H1 (cell line): ENCODE results near the gene RASGEF1C. TPM values are rescaled to one million over a fixed set of nuclear protein-coding genes. Genes with fewer than 3 reads are reported as not detected.

ENCODE experiments used
- CTCF ChIA-PET: fragments of 300-600 bp; sonication (Branson Sonifier 250); formaldehyde crosslinking; loops from one replicate; lab custom pipeline; 2021; ENCODE audit not compliant: partially characterized antibody; lab: Charles Lee
- POLR2A ChIA-PET: fragments of 300-600 bp; sonication (Branson Sonifier 250); formaldehyde crosslinking; loops from one replicate; lab custom pipeline; 2021; ENCODE audit warnings: inconsistent platforms; ENCODE audit not compliant: partially characterized antibody; lab: Charles Lee
- DNase-seq, 2 experiments: peaks; one replicate each; pipeline versions ENCODE4 v3.0.0 to v3.0.0-alpha.2; 2010 to 2022; ENCODE audit warnings: low spot score in 2 of 2, low read depth in 1 of 2, mixed read lengths in 1 of 2
- FAIRE-seq: peaks from 2 replicates; lab custom pipeline; 2011; peaks lifted over from hg19 to GRCh38; lab: Jason Lieb, UNC
- H2AFZ ChIP-seq: 2 replicates; pipeline ENCODE4 v1.8.1; 2012; ENCODE audit warnings: low read length, inconsistent platforms
- H2AK5ac ChIP-seq: 2 replicates; pipeline ENCODE4 v1.6.1; 2013; ENCODE audit warnings: low read depth, low read length
- H2BK120ac ChIP-seq: replicated peaks from 2 replicates; pipeline ENCODE3; 2013; ENCODE audit warnings: low read depth, low read length, inconsistent platforms
- H2BK12ac ChIP-seq: 2 replicates; pipeline ENCODE4 v1.6.1; 2013; ENCODE audit warnings: low read depth, low read length
- H2BK15ac ChIP-seq: 2 replicates; pipeline ENCODE4 v1.6.1; 2013; ENCODE audit warnings: low read length
- H2BK20ac ChIP-seq: 2 replicates; pipeline ENCODE4 v1.6.1; 2013; ENCODE audit warnings: low read length
- H2BK5ac ChIP-seq: 2 replicates; pipeline ENCODE4 v1.6.1; 2013; ENCODE audit warnings: low read depth, low read length
- H3K14ac ChIP-seq: 2 replicates; pipeline ENCODE4 v1.6.1; 2013; ENCODE audit warnings: inconsistent platforms; ENCODE audit not compliant: insufficient read length
- H3K18ac ChIP-seq: 2 replicates; pipeline ENCODE4 v1.6.1; 2013; ENCODE audit warnings: low read length; ENCODE audit errors: extremely low read depth
- H3K23ac ChIP-seq: 2 replicates; pipeline ENCODE4 v1.6.1; 2013; ENCODE audit warnings: inconsistent platforms; ENCODE audit not compliant: insufficient read length
- H3K23me2 ChIP-seq: 2 replicates; pipeline ENCODE4 v1.6.1; 2013; ENCODE audit warnings: low read depth, low read length
- H3K27ac ChIP-seq: 2 replicates; pipeline ENCODE4 v1.6.1; 2011; ENCODE audit warnings: low read depth, low read length, inconsistent platforms
- H3K27me3 ChIP-seq, 4 experiments: replicated peaks in 1 of 4; 1 replicate in 1 of 4; 2 replicates in 3 of 4; pipeline versions ENCODE4 v1.6.1 to v1.8.1; 2011 to 2013; ENCODE audit warnings: low read length in 3 of 4, mild to moderate bottlenecking in 3 of 4, inconsistent platforms in 2 of 4, mixed read lengths in 2 of 4, moderate library complexity in 1 of 4; ENCODE audit not compliant: control insufficient read depth in 3 of 4, insufficient read depth in 3 of 4; ENCODE audit errors: extremely low read depth in 1 of 4
- H3K36me3 ChIP-seq, 4 experiments: 2 replicates each; pipeline versions ENCODE4 v1.6.1 to v1.8.1; 2011 to 2013; ENCODE audit warnings: mild to moderate bottlenecking in 4 of 4, low read length in 3 of 4, moderate library complexity in 2 of 4, control low read depth in 1 of 4, inconsistent platforms in 1 of 4; ENCODE audit not compliant: insufficient read depth in 4 of 4, control insufficient read depth in 2 of 4
- H3K4ac ChIP-seq: replicated peaks from 2 replicates; pipeline ENCODE3; 2013; ENCODE audit warnings: low read length, low read depth, mixed read lengths, inconsistent platforms; ENCODE audit not compliant: insufficient read length
- H3K4me1 ChIP-seq, 4 experiments: replicated peaks in 1 of 4; 1 replicate in 1 of 4; 2 replicates in 3 of 4; pipeline versions ENCODE4 v1.6.1 to v1.8.1; 2011 to 2013; ENCODE audit warnings: low read length in 3 of 4, inconsistent platforms in 2 of 4, mixed read lengths in 1 of 4; ENCODE audit not compliant: insufficient read depth in 4 of 4, control insufficient read depth in 3 of 4
- H3K4me2 ChIP-seq, 2 experiments: 2 replicates each; pipeline versions ENCODE4 v1.6.1 to v1.8.1; 2011 to 2013; ENCODE audit warnings: low read depth in 2 of 2, low read length in 2 of 2, control low read depth in 1 of 2, inconsistent platforms in 1 of 2, mild to moderate bottlenecking in 1 of 2; ENCODE audit not compliant: insufficient read depth in 1 of 2
- H3K4me3 ChIP-seq, 4 experiments: fragments of 200-600, 300-600 bp in 1 of 4; sonication (generic), shearing (Covaris generic), sonication (Bioruptor Twin) in 1 of 4; 2 replicates each; pipeline versions ENCODE4 v1.5.1 to v1.8.1; 2011 to 2016; ENCODE audit warnings: low read length in 4 of 4, low read depth in 3 of 4, control low read depth in 2 of 4, inconsistent platforms in 2 of 4, mild to moderate bottlenecking in 2 of 4, mixed read lengths in 1 of 4, moderate library complexity in 1 of 4; ENCODE audit not compliant: insufficient read depth in 2 of 4; ENCODE audit errors: extremely low read depth in 1 of 4
- H3K56ac ChIP-seq: replicated peaks from 2 replicates; pipeline ENCODE3; 2013; ENCODE audit warnings: low read depth, mild to moderate bottlenecking, mixed read lengths, low read length, inconsistent platforms; ENCODE audit not compliant: insufficient read length
- H3K79me1 ChIP-seq: 2 replicates; pipeline ENCODE4 v1.6.1; 2013; ENCODE audit warnings: low read depth, low read length, control low read depth
- H3K79me2 ChIP-seq, 2 experiments: 2 replicates each; pipeline versions ENCODE4 v1.6.1 to v1.8.1; 2012 to 2013; ENCODE audit warnings: low read length in 2 of 2, mild to moderate bottlenecking in 2 of 2, inconsistent platforms in 1 of 2; ENCODE audit not compliant: insufficient read depth in 2 of 2, control insufficient read depth in 1 of 2
- H3K9ac ChIP-seq, 4 experiments: replicated peaks in 1 of 4; 1 replicate in 1 of 4; 2 replicates in 3 of 4; pipeline versions ENCODE4 v1.6.1 to v1.8.1; 2011 to 2013; ENCODE audit warnings: low read depth in 3 of 4, low read length in 3 of 4, control low read depth in 2 of 4, mild to moderate bottlenecking in 2 of 4, moderate library complexity in 2 of 4, inconsistent platforms in 1 of 4; ENCODE audit errors: extremely low read depth in 1 of 4
- H3K9me3 ChIP-seq, 2 experiments: 2 replicates each; pipeline versions ENCODE4 v1.6.1 to v1.8.1; 2012 to 2013; ENCODE audit warnings: mild to moderate bottlenecking in 2 of 2, moderate library complexity in 2 of 2, control low read depth in 1 of 2, inconsistent platforms in 1 of 2, low read depth in 1 of 2, low read length in 1 of 2, mixed read lengths in 1 of 2; ENCODE audit not compliant: insufficient read depth in 2 of 2
- H4K20me1 ChIP-seq, 2 experiments: replicated peaks in 1 of 2; 2 replicates each; pipeline versions ENCODE3 to v1.8.1; 2011 to 2013; ENCODE audit warnings: inconsistent platforms in 2 of 2, low read length in 2 of 2, mild to moderate bottlenecking in 1 of 2; ENCODE audit not compliant: insufficient read depth in 2 of 2, control insufficient read depth in 1 of 2
- H4K5ac ChIP-seq: 2 replicates; pipeline ENCODE4 v1.6.1; 2013; ENCODE audit warnings: low read length, low read depth, mixed read lengths, inconsistent platforms; ENCODE audit not compliant: insufficient read length
- H4K8ac ChIP-seq: 2 replicates; pipeline ENCODE4 v1.8.0; 2013; ENCODE audit warnings: mild to moderate bottlenecking, moderate library complexity, low read length, inconsistent platforms; ENCODE audit not compliant: insufficient read depth; ENCODE audit errors: extremely low read depth
- H4K91ac ChIP-seq: replicated peaks from 2 replicates; pipeline ENCODE3; 2013; ENCODE audit warnings: low read length, mixed read lengths, inconsistent platforms; ENCODE audit not compliant: insufficient read length
- BCL11A ChIP-seq, 2 experiments: IDR thresholded peaks; one replicate each; pipeline ENCODE4 v1.6.1; 2011; ENCODE audit warnings: low read depth in 2 of 2, low read length in 2 of 2, mild to moderate bottlenecking in 2 of 2
- BRCA1 ChIP-seq: IDR thresholded peaks from 2 replicates; pipeline ENCODE4 v1.6.1; 2012; ENCODE audit warnings: low read depth, low read length, improper control_type of control experiment
- CBX8 ChIP-seq: fragments of 300-800, 300-1000 bp; sonication (generic); IDR thresholded peaks from 2 replicates; pipeline ENCODE4 v1.7.1; 2016; ENCODE audit warnings: low read depth, low read length, borderline replicate concordance
- EGR1 ChIP-seq: IDR thresholded peaks from 2 replicates; pipeline ENCODE4 v1.6.1; 2011; ENCODE audit warnings: low read depth, low read length, borderline replicate concordance
- EP300 ChIP-seq, 2 experiments: IDR thresholded peaks; 1 replicate in 1 of 2; 2 replicates in 1 of 2; pipeline ENCODE4 v1.6.1; 2011 to 2012; ENCODE audit warnings: low read depth in 2 of 2, low read length in 2 of 2, mild to moderate bottlenecking in 2 of 2, borderline replicate concordance in 1 of 2, inconsistent platforms in 1 of 2, moderate library complexity in 1 of 2
- JUND ChIP-seq: IDR thresholded peaks from 2 replicates; pipeline ENCODE4 v1.6.1; 2011; ENCODE audit warnings: mild to moderate bottlenecking, improper control_type of control experiment, low read length
- RAD21 ChIP-seq, 2 experiments: IDR thresholded peaks in 1 of 2; conservative IDR thresholded peaks in 1 of 2; 2 replicates each; pipeline ENCODE4 v1.6.1; 2011; ENCODE audit warnings: low read depth in 2 of 2, low read length in 2 of 2, improper control_type of control experiment in 1 of 2, inconsistent platforms in 1 of 2, mild to moderate bottlenecking in 1 of 2, moderate library complexity in 1 of 2
- RNF2 ChIP-seq: fragments of 200-900, 300-1000 bp; sonication (generic); IDR thresholded peaks from 2 replicates; pipeline ENCODE4 v1.7.1; 2016; ENCODE audit warnings: borderline replicate concordance, low read depth, mild to moderate bottlenecking, antibody characterized with exemption, low read length; ENCODE audit not compliant: poor library complexity, severe bottlenecking; ENCODE audit errors: missing control alignments
- SIRT6 ChIP-seq: IDR thresholded peaks from one replicate; pipeline ENCODE4 v1.7.1; 2012; ENCODE audit warnings: low read length, inconsistent platforms
- SP1 ChIP-seq: IDR thresholded peaks from 2 replicates; pipeline ENCODE4 v1.6.1; 2011; ENCODE audit warnings: low read depth, low read length
- TAF7 ChIP-seq: optimal IDR thresholded peaks from 2 replicates; pipeline ENCODE3; 2011; ENCODE audit warnings: low read depth, mild to moderate bottlenecking, inconsistent platforms, low read length, moderate library complexity, borderline replicate concordance
- TBP ChIP-seq: IDR thresholded peaks from 2 replicates; pipeline ENCODE4 v1.6.1; 2011; ENCODE audit warnings: low read depth, low read length, improper control_type of control experiment
- TCF12 ChIP-seq: IDR thresholded peaks from 2 replicates; pipeline ENCODE4 v1.6.1; 2011; ENCODE audit warnings: low read depth, mild to moderate bottlenecking, low read length
- WGBS, 2 experiments: shearing (Covaris generic) in 1 of 2; methylation state at CpG; one replicate each; pipeline versions ENCODE4 v1.1.6 to v1.1.7; 2013 to 2015; ENCODE audit warnings: low lambda C conversion rate in 2 of 2, mixed read lengths in 2 of 2, inconsistent platforms in 1 of 2, low coverage in 1 of 2, missing lambda C conversion rate in 1 of 2; ENCODE audit not compliant: insufficient replicate concordance in 2 of 2, insufficient coverage in 1 of 2, insufficient read length in 1 of 2; ENCODE audit errors: extremely low coverage in 1 of 2, missing lambda C conversion rate in 1 of 2; 5-methylcytosine and 5-hydroxymethylcytosine counted together
- polyA plus RNA-seq, 7 experiments: library from polyadenylated mRNA; depleted of rRNA in 3 of 7; stranded (reverse) in 5 of 7; unstranded in 2 of 7; fragments of >200 nt in 5 of 7; fragments of 200-250 nt in 2 of 7; gene quantifications; 1 replicate in 5 of 7; 2 replicates in 1 of 7; 4 replicates in 1 of 7; pipeline versions ENCODE4 v1.2.1 to v1.2.3, GENCODE V29; 2011 to 2013; ENCODE audit warnings: missing spikeins in 2 of 7, mixed read lengths in 2 of 7
- total RNA-seq: library from RNA; stranded (reverse); fragmentation: NEBNext Ultra II Directional; extraction: Animal tissue kit (Norgen Biotek cat#: 25700); gene quantifications from 2 replicates; pipeline ENCODE4 v1.2.1, GENCODE V29; 2021
- TF ChIP-seq, protein P1 (sequence below): IDR thresholded peaks from 2 replicates; pipeline ENCODE4 v1.6.1; 2012; ENCODE audit warnings: inconsistent platforms

RASGEF1C gene
- total and polyA plus RNA-seq, 2 of the 8 experiments (the other 6 are each of a cell fraction or from before 2014, with no cell fraction given) = 0.26 to 0.61 TPM

GRCh38 chr5:180160215-180160614, 48.8 kb downstream of the RASGEF1C start:
- 95% methylated on average over 6 of the region's 6 CpGs; no CpG with 5 or more reads in 1 of the 2 experiments for WGBS, 2 experiments
- no peak overlapping the region for H2AK5ac ChIP-seq
- no peak overlapping the region for H3K4me2 ChIP-seq
- H3K23ac ChIP-seq = no peak overlapping the region
- no peak overlapping the region for H3K9ac ChIP-seq
- H3K79me2 ChIP-seq = no peaks in the 10 kb centered on the region
- H4K91ac ChIP-seq = no peak overlapping the region
- H3K79me1 ChIP-seq = no peaks in the 10 kb centered on the region
- no peak overlapping the region for H3K56ac ChIP-seq
- H3K36me3 ChIP-seq = no peaks in the 10 kb centered on the region
- H2BK5ac ChIP-seq = no peak overlapping the region
- FAIRE-seq (no peak), DNase-seq (no peak)
- H3K18ac ChIP-seq = no peak overlapping the region
- no peak overlapping the region for H3K14ac ChIP-seq
- no peak overlapping the region for H4K8ac ChIP-seq
- H3K4ac ChIP-seq = no peak overlapping the region
- no peaks in the 10 kb centered on the region for H4K20me1 ChIP-seq
- H3K27me3 ChIP-seq = no peaks in the 10 kb centered on the region
- H3K4me3 ChIP-seq = no peak overlapping the region
- no peak overlapping the region for H2BK120ac ChIP-seq
- ChIA-PET CTCF (no interaction called here), POLR2A (no interaction called here)
- H2BK12ac ChIP-seq = no peak overlapping the region
- H3K27ac ChIP-seq = no peak overlapping the region
- H3K9me3 ChIP-seq = no peaks in the 10 kb centered on the region
- H4K5ac ChIP-seq = no peak overlapping the region
- H2AFZ ChIP-seq = no peak overlapping the region
- no peaks in the 10 kb centered on the region for H3K23me2 ChIP-seq
- H2BK20ac ChIP-seq = no peak overlapping the region
- no peak overlapping the region for H2BK15ac ChIP-seq
- H3K4me1 ChIP-seq = no peaks in the 10 kb centered on the region; a peak in 1 of 7 replicates
- no peak for TF ChIP-seq RNF2
- TF ChIP-seq TAF7 = no peak
- no peak for TF ChIP-seq RAD21 (IDR thresholded peaks at IDR 0.05 in 1 of 2, conservative IDR thresholded peaks at IDR 0.05 in 1 of 2; ENCODE audit: low read depth in 2 of 2, low read length in 2 of 2)
- TF ChIP-seq EP300 (IDR thresholded peaks at IDR 0.05; ENCODE audit: borderline replicate concordance in 1 of 2, low read depth in 2 of 2, low read length in 2 of 2) = no peak
- TF ChIP-seq TCF12 = no peak
- TF ChIP-seq BRCA1 = no peak
- TF ChIP-seq SP1 = no peak
- TF ChIP-seq JUND = no peak
- no peak for TF ChIP-seq CBX8
- no peak for TF ChIP-seq TBP
- TF ChIP-seq, protein P1, sequence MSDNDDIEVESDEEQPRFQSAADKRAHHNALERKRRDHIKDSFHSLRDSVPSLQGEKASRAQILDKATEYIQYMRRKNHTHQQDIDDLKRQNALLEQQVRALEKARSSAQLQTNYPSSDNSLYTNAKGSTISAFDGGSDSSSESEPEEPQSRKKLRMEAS = no peak
- TF ChIP-seq EGR1 = no peak
- no peak for TF ChIP-seq BCL11A (IDR thresholded peaks at IDR 0.05; ENCODE audit: low read depth in 2 of 2, low read length in 2 of 2)
- TF ChIP-seq SIRT6 = no peak
